Retinal pigment epithelial cell (primary cell): ENCODE results near the gene AMBRA1.

Experiments
- DNase-seq: peaks from one replicate; pipeline ENCODE4 v3.0.0-alpha.2; 2010; ENCODE audit warnings: low read depth
- H3K4me3 ChIP-seq: 2 replicates; pipeline ENCODE4 v1.5.1; 2011; ENCODE audit warnings: mild to moderate bottlenecking, low read length, control low read depth, moderate library complexity
- TF ChIP-seq, protein P1 (sequence below): conservative IDR thresholded peaks from 2 replicates; pipeline ENCODE4 v1.5.1; 2011; ENCODE audit warnings: low read depth, low read length, control low read depth, inconsistent platforms

Gene AMBRA1

DNA sequence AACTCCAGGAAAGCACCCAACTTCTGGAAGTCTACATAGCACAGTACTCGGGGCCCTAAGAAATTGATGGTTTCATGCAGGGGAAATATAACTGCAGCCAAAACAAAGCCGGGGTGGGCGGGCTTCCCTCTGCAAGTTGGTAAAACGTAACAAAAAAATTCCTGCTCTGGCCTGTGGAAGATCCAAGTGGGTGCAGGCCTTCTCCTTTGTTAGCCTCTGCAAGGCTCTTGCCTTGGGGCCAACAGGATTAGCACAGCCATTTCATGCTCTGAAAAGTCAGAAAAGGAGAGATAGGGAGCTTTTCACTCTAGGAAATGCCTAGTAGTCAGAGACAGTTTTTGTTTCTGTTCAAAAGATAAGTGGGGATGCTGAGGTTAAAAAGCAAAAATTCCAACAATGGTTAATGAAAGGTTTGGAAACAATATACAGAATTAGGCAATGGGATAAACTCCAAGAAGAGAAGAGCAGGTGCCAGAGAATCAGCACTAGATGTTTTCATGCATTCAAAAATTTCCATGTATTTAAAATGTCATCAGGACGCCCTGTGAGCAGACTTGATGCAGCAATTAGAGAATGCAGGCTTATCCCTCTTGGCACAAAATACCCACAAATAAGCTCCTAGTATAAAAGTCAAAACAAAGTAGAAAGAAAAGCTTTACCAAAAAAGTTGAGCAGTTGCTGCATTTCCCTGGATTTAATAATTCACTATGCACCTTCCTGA lies 130.0 kb downstream of the AMBRA1 start:
- DNase-seq: no peak
- no peak overlapping the region for H3K4me3 ChIP-seq
- TF ChIP-seq, protein P1, sequence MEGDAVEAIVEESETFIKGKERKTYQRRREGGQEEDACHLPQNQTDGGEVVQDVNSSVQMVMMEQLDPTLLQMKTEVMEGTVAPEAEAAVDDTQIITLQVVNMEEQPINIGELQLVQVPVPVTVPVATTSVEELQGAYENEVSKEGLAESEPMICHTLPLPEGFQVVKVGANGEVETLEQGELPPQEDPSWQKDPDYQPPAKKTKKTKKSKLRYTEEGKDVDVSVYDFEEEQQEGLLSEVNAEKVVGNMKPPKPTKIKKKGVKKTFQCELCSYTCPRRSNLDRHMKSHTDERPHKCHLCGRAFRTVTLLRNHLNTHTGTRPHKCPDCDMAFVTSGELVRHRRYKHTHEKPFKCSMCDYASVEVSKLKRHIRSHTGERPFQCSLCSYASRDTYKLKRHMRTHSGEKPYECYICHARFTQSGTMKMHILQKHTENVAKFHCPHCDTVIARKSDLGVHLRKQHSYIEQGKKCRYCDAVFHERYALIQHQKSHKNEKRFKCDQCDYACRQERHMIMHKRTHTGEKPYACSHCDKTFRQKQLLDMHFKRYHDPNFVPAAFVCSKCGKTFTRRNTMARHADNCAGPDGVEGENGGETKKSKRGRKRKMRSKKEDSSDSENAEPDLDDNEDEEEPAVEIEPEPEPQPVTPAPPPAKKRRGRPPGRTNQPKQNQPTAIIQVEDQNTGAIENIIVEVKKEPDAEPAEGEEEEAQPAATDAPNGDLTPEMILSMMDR: no peak

DNA sequence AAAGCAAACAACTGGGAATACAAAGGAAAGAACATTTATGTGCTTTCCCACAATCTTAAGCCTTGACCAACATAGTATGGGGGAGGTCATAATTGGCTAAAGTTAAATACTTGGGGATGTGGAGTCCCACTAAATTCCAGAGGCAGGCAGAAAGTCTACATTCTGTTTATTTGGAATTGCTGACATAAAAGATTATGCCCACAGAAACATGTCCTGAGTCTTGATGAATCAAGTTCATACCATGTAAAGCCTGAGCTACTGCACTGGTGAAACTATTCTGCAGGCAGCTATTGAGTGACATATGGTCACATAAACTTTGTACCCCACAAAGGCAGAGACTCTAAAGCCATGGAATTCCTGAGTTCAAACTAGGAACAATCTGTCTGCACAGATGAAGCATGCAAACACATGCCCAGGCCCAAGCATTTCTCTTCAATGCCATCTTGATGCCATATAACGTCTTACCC lies 132.3 kb downstream of the AMBRA1 start:
- TF ChIP-seq, protein P1: no peak
- DNase-seq: peak; percentile 19
- no peak overlapping the region for H3K4me3 ChIP-seq

DNA sequence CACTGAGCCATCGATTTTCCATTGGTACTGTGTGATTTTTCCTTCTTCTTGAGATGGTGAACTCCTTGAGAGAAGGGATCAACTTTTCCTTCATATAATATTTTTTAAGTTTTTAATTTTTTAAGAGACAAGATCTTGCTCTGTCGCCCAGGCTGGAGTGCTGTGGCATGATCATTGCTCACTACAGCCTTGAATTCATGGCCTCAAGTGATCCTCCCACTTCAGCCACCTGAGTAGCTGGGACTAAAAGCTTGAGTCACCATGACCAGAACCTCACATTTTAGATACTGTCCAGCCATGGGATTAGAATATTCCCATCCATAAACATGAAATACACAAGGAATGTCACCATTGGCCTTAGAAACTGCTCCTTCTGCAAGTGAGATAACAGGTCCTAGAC lies 135.3 kb downstream of the AMBRA1 start:
- no peak for DNase-seq
- TF ChIP-seq, protein P1: no peak

DNA sequence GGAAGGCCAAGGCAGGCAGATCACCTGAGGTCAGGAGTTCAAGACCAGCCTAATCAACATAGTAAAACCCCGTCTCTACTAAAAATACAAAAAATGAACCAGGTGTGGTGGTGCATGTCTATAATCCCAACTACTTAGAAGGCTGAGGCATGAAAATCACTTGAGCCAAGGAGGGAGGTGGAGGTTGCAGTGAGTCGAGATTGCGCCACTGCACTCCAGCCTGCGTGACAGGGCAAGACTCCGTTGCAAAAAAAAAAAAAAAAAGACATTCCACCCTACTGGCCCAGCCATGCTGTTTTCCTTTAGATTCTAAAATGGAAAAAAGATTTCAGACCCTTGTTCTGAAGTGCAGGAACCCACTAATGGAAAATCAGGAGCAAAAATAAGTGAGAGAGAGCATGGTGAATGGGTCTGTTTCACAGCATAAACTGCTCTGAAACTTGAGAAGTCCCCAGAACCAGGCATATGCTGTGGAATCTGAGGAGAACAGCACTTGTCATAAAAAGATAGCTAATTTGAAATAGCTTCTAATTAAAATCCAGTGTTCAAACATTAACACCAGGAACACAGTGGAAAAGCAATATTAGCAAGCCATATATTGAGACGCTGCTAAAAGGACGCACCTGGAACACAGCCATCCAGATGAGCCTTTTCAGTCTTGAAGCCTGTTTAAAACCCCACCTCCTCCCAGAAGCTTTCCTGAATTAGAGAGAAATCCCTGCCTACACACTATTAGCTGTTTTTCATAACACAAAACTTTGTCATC lies 136.0 kb downstream of the AMBRA1 start:
- TF ChIP-seq, protein P1: no peak
- no peak for DNase-seq

More for the DNA sequence above, 135.3 kb downstream of the AMBRA1 start:
- H3K4me3 ChIP-seq: no peak overlapping the region

DNA sequence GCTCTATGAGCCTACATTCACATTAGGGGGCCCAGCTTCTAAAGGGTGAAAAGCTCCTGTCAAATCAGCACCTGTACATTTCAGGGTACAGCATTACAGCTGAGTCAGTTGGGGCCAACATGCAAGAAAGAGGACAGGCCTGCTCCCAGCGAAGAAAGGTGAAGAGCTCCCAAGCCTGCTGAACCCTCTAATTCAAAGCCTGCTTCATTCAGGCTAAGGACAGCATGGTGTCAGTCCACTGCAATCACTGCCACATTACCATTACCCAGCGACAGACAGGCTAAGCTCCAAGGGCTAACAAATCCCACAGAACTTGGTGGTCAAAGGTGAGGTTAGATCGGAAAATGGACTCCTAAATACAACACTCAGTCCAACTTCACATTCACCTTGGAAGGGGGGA lies 136.8 kb downstream of the AMBRA1 start:
- TF ChIP-seq, protein P1: no peak
- no peak overlapping the region for H3K4me3 ChIP-seq
- no peak for DNase-seq

More for the DNA sequence above, 136.0 kb downstream of the AMBRA1 start:
- H3K4me3 ChIP-seq: no peak overlapping the region

DNA sequence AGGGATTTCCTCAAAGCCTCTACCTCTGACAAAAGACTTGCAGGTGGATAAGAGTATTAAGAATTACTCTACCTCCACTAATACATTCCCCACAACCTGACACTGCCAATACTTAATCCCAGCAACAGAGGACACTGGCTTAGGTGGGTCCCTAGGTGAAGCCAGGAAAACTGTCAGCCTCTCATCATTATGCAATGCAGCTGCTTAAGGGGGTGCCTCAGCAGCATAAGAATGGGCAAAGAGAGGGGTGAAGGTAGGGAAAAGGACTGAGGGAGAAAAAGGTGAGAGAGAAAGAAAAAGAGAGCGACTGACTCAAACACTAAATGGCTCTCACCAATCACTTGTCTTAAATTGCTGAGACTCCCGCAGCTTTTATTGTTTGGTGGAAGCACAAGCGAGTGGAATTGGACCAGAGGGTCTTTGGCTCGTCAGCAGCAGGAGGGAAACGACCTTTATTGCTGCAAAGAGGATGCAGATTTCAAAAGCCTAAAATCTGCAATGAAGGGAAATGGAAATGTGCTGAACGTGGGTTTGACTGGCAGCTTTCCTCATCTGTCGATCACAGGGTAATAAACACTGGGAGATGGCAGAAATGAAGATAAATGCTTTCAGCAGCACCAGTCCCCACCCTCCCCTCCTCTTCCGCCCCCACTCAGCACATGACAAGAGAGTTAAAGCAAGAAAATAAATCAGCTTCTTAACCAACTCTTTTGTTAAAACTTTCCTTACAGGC lies 137.4 kb downstream of the AMBRA1 start:
- TF ChIP-seq, protein P1: no peak
- H3K4me3 ChIP-seq: no peak overlapping the region
- DNase-seq: no peak
